Activated CD4-positive, alpha-beta T cell treated with anti-CD3 and anti-CD28 coated beads for 36 hours (primary cell): Measurements from ENCODE around the gene PCDHB1. TPM values are rescaled to one million over a fixed set of nuclear protein-coding genes. Genes with fewer than 3 reads are reported as not detected.

Source experiments
- total RNA-seq, 2 experiments: library from RNA; stranded (reverse); gene quantifications; one replicate each; pipeline ENCODE4 v1.2.3, GENCODE V29; 2021

The PCDHB1 gene
- total RNA-seq, 2 experiments from 2014 or later, result not detected

Other genes starting within 250 kb of the PCDHB1 start
- not detected for gene PCDHA4, start 244.3 kb upstream of the PCDHB1 start, total RNA-seq
- not detected for gene PCDHA5, start 229.8 kb upstream of the PCDHB1 start, total RNA-seq
- gene PCDHA6, start 223.4 kb upstream of the PCDHB1 start, total RNA-seq, result not detected
- gene PCDHA7, start 217.1 kb upstream of the PCDHB1 start, total RNA-seq, result not detected
- gene PCDHA8, start 210.2 kb upstream of the PCDHB1 start, total RNA-seq, result not detected
- gene PCDHA9, start 203.0 kb upstream of the PCDHB1 start, total RNA-seq, result not detected
- gene PCDHA10, start 195.5 kb upstream of the PCDHB1 start, total RNA-seq, result not detected
- not detected for gene PCDHA11, start 182.4 kb upstream of the PCDHB1 start, total RNA-seq
- not detected for gene PCDHA12, start 176.1 kb upstream of the PCDHB1 start, total RNA-seq
- gene PCDHA13, start 169.2 kb upstream of the PCDHB1 start, total RNA-seq, result not detected
- gene PCDHAC1, start 125.1 kb upstream of the PCDHB1 start, total RNA-seq, result not detected
- not detected for gene PCDHAC2, start 84.9 kb upstream of the PCDHB1 start, total RNA-seq
- not detected for gene PCDHB2, start 43.2 kb downstream of the PCDHB1 start, total RNA-seq
- gene PCDHB3, start 49.1 kb downstream of the PCDHB1 start, total RNA-seq, result not detected
- gene PCDHB4, start 70.4 kb downstream of the PCDHB1 start, total RNA-seq, result not detected
- gene PCDHB5, start 83.8 kb downstream of the PCDHB1 start, total RNA-seq, result not detected
- gene PCDHB6, start 98.7 kb downstream of the PCDHB1 start, total RNA-seq, result not detected
- not detected for gene PCDHB7, start 121.3 kb downstream of the PCDHB1 start, total RNA-seq
- not detected for gene PCDHB8, start 126.4 kb downstream of the PCDHB1 start, total RNA-seq
- not detected for gene PCDHB16, start 131.0 kb downstream of the PCDHB1 start, total RNA-seq
- not detected for gene PCDHB9, start 135.8 kb downstream of the PCDHB1 start, total RNA-seq
- gene PCDHB10, start 141.0 kb downstream of the PCDHB1 start, total RNA-seq, result not detected
- gene PCDHB11, start 148.3 kb downstream of the PCDHB1 start, total RNA-seq, result not detected
- not detected for gene PCDHB12, start 157.3 kb downstream of the PCDHB1 start, total RNA-seq
- not detected for gene PCDHB13, start 162.5 kb downstream of the PCDHB1 start, total RNA-seq
- not detected for gene PCDHB14, start 172.0 kb downstream of the PCDHB1 start, total RNA-seq
- gene PCDHB15, start 194.0 kb downstream of the PCDHB1 start, total RNA-seq, result not detected